CD4-positive, alpha-beta T cell treated with Interleukin-17A for 4 hours (primary cell): ENCODE measurements around the gene DOCK1.

Source experiments
- DNase-seq: peaks from one replicate; pipeline ENCODE4 v3.0.0-alpha.2; 2020; ENCODE audit warnings: mixed read lengths

Gene DOCK1

DNA sequence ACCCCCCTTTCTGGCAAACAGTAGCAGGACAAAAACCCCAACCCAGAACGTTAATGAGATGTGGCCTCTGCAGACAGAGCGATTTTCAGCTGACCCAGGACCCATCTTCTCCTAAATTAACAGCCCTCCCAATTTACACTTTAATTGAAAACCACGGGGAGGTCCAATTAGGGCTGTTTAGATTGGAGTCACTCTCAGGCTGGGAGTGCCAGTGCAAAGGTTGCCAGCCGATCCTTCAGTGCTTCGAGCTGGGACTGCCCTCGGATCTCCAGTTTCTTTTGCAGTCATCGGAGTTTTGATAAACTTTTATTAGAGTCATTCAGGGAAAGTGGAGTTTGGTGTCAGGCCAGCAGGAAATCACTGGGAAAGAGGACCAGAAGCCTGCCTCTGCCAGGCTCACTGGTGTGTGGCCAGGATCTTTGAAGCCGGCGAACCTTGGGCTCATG, 108.0 kb downstream of the DOCK1 start:
- no peak for DNase-seq

DNA sequence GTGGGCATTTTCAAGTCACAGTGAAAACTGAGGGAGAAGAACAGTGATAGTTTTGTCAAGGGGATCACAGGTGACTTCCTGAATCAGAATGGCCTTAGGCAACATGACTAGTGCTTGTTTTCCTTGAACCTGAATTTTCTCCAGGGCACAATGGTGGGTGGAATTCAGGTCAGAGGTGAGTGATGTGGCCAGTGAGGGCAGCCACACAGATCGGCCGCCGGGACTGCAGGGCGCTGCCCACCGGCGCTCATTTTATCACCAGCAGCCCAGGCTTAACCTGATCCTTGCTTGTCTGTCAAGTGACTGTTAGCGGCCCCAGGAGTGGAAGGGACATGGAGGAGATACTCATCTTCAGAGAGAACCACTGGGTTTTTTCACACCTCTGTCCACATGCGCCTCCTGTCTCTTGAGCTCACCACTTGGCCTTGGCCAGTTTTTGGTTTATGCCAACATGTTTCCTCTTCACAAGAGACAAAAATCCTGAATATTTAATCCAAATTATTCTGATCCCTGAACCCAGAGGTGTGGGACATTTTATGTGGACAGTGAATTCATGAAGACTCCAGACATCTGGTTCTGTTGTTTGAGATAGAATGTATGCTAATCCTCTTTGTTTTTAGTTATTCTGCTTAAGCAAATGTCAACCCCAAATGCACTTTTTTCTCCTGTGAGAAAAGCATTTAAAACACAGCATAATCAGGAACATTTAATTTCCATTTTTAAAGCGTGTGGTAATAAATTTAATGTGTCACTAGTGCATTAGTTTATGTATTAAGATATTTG, 108.7 kb downstream of the DOCK1 start:
- no peak for DNase-seq

DNA sequence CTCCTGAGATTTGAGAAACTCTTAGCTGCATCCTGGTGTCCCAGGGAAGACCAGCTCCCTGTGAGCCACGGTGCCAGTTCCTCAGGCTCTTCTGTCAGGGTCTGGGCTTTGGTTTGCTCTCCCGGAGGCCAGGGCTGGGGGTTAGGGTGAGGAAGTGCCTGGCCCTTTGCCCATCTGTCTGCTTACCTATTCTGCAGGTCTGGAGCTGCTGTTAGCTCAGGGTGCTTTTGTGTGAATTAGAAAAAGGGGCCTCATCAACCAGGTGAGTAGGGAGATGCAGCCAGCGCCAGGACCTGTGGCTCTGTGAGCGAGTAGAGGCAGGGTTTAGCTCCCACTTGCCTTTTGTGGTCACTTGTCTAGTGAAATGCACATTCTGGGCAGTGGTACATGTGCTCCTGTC, 109.4 kb downstream of the DOCK1 start:
- no peak for DNase-seq

DNA sequence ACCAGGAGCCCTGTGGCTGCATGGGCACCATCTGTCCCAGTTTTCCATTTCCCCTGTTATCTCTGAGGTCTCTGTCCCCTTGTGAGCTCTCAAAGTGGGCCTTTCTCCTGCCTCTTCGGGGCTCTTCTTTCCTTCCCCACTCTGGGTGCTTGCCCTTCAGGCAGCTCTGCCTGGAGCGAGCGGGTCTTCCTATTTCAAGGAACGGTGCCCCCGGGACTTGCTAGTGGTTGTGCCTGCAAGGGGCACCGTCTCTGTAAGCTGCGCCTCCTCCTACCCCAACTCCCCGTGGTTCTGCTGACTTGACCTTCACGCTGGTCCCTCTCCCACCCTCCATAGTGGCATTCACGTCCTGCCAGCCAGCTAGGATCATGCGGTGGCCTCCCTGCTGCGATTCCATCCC, 110.1 kb downstream of the DOCK1 start:
- no peak for DNase-seq

DNA sequence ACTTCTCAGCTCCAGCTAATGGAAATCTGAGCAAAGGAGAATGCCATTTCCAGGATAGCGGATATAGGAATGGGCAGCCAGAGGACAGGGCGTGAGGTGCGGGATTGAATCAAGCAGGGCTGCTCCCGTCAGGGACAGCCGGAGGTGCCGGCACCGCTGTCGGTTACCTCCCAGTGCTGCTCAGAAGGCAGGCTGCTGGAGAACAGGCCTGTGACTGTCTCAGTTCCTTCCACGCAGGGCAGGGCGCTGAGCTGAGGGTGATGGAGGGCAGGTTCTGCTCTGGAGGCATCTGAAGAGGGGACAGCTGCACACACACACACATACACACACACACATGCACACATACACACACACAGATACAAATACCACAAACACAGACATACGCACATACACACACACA, 111.1 kb downstream of the DOCK1 start:
- no peak for DNase-seq

DNA sequence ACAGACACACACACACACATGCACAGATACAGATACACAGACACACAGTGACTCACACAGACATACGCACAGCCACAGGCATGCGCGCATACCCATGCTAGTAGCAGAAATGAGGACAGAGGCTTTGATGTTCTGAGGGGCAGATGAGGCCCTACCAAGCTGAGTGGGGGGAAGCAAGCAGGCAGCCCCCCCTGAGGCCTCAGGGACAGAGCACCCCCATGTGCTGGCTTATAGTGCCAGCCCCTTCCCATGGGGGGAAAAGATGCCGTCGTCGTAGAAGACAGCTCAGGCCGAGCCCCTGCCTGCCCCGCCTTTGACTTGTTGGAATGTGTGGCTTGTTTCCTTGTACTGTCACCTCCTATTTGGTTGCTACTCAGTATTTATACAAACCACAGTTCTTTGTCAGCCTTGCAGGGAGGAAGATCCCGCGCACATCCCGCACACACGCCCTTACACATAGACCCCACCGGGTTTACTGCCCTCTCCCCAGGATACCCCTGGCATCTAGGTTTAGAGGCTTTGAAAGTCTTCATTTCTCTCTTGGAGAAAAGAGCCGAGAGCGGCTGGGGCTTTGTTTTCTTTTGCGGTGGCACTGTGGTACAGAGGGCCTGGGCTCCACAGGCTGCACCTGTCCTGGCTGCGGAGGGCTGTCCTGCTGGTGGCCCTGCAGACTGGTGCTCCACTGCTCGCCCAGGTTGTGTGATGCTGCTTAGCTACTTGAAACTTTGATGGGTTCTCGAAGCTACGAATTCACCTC, 112.5 kb downstream of the DOCK1 start:
- DNase-seq = no peak

DNA sequence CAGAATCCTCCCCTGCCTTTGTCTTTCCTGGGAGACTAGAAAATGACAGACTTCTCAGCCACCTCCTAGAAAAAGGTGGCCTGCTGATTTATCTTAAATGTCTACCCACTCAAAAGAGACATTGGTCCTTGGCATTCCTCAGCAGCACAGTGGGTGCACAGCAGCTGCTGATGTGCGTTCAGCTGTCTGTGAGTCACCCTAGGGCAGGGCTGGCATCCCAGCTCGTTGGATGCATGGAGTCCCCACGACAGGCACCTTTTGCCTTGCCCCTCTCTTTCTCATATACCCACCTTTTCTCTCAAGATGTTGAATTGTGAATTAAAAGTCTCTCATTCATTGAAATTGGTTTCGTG, 113.0 kb downstream of the DOCK1 start:
- no peak for DNase-seq

DNA sequence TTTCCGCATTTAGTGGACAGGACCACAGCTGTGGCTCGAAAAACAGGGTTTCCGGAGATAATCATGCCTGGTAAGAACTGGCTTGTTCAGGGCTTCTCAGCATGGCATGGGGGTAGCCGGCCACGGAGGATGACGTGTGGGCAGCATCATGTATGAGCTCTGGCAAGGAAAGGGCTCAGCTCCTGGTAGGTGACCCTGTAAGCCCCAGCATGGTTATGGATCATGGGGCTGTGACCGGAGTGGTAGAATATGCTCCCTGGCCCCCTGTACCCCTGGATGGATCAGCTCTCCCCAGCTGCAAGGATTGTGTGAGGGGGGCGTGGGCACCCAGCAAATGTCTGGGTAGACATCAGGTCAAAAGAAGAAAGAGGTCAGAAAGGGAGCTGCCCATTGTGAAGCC, 113.5 kb downstream of the DOCK1 start:
- no peak for DNase-seq

DNA sequence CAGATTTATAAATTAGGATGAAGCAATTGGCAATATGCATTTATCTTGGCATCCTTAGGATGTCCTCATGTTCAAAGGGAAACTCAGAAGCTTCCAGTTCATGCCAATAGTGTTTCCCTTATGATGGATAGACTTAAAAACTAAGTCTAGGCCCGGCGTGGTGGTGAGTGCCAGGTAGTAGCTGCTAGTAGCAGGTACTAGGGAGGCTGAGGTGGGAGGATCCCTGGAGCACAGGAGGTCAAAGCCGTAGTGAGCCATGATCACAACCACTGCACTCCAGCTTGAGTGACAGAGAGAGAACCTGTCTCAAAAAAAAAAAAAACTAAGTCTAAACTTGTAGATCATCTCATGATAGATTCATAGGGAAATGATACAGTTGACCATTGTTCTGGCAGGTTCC, 115.0 kb downstream of the DOCK1 start:
- no peak for DNase-seq

DNA sequence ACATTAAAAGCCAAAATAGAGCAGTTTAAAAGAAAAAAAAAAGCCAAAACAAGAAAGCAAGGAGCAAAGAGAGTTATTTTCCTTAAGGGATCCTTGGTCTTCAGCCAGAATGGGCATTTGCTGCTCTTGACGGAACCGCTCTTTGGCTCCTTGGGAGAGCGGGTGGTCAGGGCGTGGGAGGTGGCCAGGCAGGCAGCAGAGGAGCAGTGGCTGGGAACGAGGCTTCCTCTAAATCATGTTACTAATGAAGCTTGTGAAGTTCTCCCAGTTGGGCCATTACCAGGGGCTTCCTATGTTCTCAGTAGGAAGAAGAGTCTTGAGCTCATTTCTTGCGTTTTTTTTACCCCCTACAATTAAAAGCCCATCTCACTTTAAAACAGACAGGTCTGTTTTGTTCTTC, 116.6 kb downstream of the DOCK1 start:
- DNase-seq = no peak

DNA sequence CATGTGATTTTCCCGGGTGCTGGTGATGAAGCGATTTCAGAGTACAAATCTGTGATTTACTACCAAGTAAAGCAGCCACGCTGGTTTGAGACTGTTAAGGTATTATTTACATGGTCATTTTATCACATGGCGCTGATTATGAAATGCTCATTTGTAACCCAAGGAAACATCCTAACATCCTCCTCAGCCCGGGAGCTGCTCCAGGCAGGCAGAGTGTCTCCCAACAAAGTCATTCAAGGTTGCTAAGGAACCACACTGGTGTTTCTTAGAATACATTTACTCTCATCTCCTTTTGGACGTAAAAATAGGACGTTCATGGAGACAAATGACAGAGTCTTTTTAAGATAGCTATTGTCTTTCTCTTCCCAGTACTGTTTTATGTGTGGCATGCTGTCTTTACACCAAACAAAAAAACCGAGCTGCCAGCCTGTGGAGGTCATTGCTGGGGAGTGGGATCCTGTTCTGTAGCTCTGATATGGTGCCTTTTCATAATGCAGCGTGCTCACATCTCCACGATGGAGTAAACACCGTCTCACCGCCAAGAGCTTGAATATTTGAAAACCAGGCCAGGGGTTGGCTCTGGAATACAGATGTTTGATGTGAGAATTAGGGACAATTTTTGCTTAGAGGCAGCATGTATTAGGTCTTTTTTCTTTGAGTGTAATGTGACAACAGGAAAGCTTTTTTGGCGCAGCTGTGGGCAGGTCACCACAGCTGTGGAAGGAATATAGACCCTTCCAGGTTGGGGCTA, 119.6 kb downstream of the DOCK1 start:
- DNase-seq = no peak

DNA sequence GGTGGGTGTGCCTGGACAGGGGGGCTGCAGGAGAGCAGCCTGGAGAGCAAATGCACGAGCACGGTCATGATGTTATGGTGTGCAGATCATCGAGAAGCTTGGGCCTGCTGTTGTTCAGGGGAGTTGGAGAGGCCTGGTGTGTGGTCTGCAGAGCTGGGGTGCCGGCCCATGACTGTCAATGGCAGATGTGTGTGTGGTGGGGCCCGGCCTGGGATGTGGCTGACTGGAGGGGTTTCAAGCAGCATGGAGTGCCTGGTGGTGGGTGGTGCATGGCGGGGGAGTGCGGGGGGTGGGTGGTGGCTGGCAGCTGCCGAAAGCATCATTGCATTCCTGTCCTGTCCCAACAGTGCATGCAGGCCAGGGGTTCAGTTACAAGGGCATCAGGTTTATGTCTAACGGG, 122.6 kb downstream of the DOCK1 start:
- no peak for DNase-seq

DNA sequence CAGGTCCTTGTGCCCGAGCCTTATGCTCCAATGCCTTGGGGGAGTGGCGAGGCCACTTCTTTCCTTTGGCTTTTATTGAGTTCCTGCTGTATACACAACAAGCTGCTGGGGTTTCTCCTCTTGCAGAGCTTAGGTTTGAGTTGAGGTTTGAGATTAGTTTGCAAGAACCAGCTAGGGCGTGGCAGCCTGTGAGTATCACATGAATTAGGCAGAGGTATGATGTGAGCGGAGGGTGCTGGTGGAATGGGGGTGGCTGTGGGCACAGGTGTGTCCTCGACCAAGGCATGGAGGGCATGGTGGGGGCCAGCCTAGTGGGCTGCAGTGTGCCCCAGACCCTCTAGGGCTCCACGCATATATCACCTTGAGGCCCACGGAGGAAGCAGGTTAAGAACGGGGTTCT, 123.3 kb downstream of the DOCK1 start:
- no peak for DNase-seq

DNA sequence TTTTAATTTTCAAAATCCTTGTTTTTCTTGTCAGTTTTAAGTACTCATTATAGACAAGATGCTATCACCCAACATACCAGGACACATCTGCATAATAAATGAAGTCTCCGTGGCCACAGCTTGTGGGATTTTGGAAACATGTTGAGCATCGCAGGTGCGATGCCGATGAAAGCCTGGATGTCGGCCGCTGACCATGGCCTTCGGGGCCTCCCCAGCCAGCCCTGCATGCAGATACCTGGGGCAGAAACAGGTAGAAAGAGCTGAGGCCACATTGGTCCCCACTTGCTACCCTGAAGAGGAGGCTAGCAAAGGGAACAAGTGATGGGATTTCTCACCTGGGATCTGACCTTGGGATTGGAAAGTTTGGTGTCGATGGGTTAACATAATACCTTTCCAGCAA, 123.8 kb downstream of the DOCK1 start:
- no peak for DNase-seq

DNA sequence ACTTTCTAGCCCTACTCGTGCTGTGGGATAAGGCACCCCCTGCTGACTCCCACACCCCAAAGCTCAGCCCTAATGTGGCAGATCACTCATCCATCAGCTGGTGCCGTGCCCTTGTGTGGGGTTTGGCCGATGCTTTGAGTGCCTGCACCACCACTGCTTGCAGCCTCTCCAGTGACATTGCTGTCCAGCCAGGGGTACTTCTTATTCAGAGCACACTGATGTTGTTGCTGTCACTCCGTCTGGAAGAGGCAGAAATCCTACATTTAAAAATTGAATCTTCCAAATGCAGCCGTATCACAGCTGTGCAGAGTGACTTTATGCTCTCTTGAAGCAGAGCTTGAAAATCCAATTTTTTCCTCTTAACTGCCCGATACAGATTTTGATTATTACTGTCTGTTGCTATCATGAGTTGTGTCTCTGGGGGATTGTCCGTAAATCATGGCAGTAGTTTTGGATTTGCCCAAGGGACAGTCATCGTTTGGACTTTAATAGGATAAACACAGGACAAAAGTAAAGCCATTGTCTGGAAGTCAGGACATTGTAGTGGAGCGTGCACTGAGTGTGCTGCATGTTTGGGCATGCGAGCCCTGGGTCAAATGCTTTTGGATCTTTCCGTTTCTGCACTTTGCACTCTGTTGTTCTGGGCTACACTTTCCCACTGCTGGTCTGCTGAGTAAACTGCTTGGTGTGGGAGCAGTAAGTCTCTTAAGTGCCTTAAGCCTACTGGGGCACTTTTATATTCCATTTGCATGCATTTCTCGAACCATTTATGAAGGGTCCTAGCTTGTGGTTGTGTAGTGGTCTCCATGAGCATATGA, 128.2 kb downstream of the DOCK1 start:
- DNase-seq = no peak

DNA sequence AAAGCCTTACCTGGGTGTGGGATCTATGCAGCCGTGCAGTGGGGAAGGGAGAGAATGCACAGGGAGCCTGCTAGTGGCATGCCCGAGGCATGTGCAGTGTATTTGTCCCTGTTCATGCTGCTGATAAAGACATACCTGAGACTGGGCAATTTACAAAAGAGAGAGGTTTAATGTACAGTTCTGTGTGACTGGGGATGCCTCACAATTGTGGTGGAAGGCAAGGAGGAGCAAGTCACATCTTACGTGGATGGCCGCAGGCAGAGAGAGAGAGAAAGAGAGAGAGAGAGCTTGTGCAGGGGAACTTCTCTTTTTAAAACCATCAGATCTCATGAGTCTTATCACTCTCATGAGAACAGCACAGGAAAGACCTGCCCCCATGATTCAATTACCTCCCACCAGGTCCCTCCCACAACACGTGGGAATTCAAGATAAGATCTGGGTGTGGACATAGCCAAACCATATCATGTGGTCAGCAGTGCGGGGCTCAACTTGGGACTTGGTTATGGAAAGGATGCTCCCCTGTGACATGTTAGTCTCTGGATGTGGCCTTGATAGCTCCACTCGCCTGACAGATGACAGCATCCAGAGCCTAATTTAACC, 128.9 kb downstream of the DOCK1 start:
- no peak for DNase-seq

DNA sequence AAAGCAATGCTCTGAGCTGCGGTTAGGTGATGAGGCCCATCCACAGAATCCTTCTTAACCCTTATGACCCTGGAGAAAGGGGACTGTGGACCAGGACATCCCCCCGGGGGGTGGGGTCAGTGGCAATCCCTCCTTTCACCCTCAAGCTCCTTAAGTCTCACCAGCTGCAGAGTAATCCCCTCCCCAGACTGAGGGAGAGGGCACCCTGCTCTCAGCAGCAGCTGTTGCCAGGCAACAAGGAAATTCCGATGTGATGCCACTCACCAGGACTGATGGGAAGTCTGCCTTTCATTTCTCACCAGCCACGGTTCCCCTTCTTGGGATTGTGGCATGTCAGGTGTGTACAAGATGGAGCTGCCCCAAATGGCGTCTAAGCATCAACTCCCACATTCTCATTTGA, 129.6 kb downstream of the DOCK1 start:
- DNase-seq = no peak

DNA sequence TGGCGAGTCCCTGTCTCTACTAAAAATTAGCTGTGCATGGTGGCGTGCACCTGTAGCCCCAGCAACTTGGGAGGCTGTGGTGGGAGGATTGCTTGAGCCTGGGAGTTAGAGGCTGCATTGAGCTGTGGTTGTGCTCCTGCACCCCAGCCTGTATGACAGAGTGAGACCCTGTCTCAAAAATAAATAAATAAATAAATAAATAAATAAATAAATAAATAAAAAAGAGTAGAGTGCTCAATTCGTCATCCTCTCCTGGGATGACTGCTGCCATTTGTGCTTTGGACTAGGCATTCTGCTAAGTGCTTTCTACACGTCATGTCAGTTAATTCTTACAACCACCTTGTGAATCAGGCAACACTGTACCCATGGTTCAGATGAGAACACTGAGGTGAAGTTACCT, 130.6 kb downstream of the DOCK1 start:
- no peak for DNase-seq

DNA sequence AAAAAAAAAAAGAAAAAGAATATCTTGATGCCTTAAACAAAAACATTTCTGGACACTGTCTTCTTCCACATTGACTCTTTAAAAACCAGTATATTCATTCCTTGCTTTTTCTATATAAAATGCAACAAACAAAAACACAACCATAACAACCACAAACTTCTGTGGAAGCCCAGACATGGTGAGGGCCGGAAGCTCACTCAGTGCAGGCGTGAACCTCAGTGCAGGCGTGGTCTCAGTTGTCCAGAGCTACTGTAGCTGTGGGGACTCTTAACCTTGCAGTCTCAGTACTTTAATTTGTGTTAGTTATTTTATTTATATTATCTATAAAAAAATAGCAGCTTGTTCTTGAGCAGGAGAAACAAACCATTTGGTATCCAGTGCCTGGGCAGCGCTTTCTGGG, 131.8 kb downstream of the DOCK1 start:
- DNase-seq = no peak

DNA sequence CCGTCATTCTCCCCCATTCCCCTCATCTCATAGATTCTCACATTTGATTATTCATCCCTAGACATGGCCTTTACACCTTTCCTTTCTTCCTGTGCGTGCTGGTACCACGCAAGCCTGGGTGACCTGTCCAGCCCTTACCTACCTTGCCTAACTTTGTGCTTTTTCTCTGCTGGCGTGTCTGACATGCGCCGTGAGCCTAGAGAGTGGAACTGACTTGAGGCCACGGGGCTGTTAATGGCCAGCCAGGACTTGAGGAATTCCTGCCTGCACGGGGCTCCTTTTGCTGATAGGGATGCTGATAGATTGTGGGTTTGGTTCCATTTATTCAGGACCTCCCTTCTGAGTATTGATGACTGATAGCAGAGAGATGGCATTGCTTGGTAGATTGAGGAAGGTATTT, 134.2 kb downstream of the DOCK1 start:
- DNase-seq = no peak

DNA sequence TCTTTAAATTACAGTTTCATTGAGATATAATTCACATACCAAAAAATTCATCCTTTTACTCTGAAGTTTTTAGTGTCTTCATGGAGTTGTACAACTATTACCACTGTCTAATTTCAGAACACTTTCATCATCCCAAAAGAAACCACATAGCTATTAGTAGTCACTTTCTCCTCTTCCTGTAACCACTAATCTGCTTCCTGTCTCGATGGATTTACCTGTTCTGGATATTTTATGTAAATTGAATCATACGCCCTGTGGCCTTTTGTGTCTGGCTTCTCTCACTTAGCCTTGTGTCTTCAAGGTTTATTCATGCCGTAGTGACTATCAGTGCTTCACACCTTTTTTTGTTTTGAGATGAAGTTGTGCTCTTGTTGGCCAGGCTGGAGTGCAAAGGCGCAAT, 135.5 kb downstream of the DOCK1 start:
- DNase-seq = no peak

DNA sequence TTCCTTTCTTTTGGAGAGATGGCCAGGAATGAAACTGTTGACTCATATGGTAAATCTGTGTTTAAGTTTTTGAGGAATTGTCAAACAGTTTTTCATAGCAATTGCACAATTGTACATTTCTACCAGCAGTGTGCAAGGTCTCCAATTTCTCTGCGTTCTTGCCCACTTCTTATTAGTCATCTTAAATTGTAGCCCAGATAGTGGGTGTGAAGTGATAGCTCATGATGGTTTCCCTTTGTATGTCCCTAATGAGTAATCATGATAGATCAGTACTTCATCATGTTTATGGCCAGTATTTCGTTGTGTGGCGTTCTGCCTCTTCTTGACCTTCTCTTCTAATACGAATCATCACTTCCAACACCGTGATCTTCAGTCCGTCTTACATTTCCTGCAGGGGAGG, 136.3 kb downstream of the DOCK1 start:
- DNase-seq = no peak

DNA sequence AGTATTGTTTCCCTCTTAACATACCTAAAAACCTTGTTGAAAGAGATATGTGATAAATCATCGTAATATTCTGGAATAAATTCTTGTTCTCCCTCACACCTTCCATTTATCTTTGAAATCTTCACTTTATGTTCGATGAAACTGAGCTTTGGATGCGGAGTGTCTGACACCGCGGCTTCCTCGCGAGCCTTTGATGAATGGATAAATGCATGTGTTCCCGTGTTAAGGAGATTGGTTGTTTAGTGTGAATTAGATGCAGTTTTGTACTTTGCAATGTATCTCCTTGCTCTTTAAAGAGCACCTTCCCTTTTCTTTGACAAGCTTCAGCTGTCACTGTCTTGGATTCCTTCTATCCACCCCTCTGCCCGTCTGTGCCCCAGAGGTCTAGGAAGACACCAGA, 138.1 kb downstream of the DOCK1 start:
- DNase-seq = no peak
